T-helper 1 cell (primary cell): ENCODE results near the gene BOD1.

Source experiments
- DNase-seq, 5 donors: peaks; one replicate each; pipeline ENCODE4 v3.0.0-alpha.2; 2012 to 2020

BOD1 gene

GRCh38 chr5:173640156-173640804 is 23.8 kb upstream of the BOD1 start:
- no peak for DNase-seq

- DNase-seq = no peak
Observed at GRCh38 chr5:173638126-173639040, 21.9 kb upstream of the BOD1 start.

DNA sequence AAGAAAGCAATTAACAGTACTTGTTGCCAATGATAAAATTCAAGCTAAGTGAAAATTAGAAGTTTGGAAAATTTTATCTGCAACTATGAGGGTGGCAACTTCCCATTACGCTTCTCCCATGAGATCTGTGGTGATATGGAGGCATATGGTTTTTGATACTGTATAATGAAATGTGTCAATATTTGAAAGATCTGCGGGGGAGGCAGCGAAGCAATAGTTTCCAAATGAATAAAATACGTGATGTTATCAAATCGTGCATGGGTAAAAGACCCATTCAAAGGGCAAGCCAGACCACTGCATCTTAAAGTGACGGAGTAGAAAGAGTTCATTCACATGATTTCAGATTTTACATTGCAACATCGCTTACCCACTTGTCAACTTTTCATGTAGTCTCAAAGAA is 20.9 kb upstream of the BOD1 start:
- no peak for DNase-seq

- DNase-seq = no peak
Observed at GRCh38 chr5:173634465-173634983, 18.1 kb upstream of the BOD1 start.

GRCh38 chr5:173633304-173633703 is 16.9 kb upstream of the BOD1 start:
- DNase-seq = no peak

DNA sequence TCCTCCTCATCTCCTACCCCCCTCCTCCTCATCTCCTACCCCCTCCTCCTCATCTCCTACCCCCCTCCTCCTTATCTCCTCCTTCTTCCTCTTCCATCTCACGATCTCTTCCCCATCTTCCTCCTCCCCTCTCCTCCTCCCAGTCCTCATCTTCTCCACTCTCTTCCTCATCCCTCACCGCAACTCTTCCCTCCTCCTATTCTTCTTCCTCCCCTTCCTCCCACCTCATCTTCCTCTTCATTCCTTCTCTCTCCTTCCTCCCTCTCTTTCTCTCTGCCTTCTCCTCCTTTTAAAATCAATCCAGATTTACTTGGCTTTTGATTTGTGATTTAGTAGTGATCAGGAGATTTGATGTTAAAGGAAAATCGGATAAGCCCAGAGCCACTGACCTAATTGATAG is 15.0 kb upstream of the BOD1 start:
- DNase-seq = no peak

- DNase-seq = no peak
Observed at GRCh38 chr5:173630724-173631365, 14.4 kb upstream of the BOD1 start.

DNA sequence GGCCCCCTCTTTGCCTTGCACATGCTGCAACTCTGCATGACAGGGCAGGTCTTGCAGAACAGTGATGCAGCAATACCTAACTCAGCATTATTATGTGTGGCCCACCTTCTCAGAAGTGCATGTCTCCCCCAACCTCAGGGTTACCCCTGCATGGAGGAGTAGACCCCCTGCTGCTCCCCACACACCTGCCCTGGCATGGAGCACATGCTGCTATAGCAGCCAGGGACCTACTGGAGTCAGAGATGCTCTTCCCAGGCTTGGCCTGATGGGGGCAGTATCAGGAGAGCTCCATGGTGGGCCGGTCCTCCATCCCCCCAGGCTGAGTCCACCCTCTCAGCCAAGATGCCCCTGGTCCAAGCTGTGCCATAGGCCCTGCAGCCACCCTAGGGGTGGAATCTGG is 13.2 kb upstream of the BOD1 start:
- DNase-seq = no peak

DNA sequence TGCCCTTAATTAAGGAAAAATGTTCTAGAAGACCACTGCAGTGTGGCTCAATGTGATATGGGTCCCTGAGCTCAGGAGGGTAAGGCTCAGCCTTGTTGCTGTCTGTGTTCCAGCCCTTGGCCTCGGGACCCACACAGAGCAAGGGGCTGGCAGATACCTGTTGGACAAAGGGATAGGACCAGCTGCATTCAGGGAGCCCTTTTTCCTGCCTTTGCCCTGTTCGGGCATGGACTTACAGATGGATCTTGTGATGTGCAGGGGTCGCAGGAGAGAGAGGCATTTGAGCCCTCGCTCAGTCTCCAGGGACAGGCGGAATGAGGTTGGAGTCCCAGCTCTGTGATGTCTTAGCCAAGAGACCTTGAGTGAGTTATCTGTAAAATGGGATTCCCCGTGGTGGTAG is 12.1 kb upstream of the BOD1 start:
- DNase-seq = no peak

GRCh38 chr5:173627860-173628392 is 11.5 kb upstream of the BOD1 start:
- no peak for DNase-seq

DNA sequence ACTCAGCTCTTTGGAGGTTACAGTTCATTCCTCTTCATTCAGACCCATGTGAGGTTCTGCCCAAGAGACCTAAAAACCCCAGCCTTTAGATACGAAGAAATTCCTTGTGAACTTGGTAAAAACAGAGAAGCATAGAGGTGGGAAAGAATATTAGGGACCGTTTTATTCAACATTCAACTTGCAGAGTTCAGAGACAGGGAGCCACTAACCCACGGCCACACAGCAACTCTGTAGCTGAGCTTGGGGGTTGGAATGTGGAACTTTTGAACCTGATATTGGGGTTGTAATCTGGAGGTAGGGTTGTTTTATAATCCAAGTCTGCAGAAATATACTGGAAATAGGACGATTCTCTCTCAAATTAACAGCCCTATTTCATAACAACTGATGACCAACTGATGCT is 10.8 kb upstream of the BOD1 start:
- DNase-seq = no peak

DNA sequence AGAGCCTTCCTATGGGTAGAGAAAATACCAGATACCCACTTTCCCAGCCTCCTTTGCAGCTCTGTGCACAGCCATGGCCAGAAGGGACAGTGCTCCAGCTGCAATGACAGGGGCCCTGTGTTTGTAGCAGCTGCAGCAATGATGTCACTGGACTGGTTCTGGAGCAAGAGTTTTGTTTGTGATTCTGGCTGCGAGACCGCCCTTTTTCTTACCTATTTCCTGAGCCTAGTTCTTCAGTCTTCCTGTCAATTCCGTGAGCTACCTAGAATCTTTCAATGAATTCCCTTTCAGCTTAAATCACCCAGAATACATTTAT is 10.0 kb upstream of the BOD1 start:
- DNase-seq = no peak

DNA sequence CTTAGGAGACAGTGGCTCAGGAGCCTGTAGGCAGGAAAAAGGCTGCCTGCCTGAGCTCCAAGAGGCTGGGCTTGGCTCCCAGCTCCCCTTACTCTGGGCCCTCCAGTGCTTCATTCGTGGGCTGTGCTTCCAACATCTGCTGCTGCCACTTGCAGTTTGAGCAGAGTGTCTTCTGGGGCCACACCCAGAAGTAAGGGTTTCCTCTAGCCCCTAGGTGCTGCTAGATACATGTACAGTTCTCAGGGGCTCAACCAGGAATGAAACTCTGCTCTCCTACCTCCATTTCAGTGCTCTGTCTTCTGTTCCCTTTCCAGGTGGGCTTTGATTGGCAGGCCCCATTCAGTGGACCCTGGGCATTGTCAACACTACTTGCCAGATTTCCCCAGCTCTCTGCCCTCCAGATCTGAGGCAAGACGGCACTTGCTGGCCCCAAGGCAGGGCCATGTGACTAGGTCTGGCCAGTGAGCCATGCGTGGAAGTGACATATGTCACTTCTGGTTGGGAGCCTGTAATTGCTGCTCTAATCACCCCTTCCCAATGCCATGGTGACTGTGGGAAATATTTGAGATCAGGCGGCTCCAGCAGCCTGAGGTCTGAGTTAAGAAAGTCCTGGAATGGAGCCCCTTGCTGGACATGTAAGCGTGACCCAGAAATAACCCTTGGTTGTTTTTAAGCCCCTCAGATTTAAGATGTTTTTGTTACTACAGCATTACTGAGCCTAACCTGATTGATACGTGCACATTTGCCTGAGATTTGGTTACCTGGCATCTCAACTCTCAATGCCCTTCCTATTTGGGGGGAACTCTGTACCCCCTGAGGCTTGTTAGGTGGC is 9.4 kb upstream of the BOD1 start:
- DNase-seq = no peak

DNA sequence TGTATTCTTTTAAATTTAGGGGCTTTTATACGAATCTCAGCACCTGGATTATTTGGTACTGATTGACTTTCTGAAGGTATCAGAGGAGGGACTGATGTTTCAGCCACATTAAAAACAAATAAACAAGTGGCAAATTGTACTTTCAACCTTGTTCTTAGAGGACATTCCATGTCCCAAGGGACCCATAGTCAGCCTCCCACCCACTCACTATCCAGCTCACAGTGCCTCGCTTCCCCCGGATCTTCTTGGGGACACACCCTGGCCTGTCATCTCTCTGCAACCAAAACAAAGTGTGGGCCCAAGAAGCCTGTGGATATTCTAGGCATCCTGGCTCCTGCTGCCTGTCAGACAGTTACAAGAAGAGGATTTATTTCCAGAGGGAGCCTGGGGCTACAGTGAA is 8.8 kb upstream of the BOD1 start:
- DNase-seq = no peak

DNA sequence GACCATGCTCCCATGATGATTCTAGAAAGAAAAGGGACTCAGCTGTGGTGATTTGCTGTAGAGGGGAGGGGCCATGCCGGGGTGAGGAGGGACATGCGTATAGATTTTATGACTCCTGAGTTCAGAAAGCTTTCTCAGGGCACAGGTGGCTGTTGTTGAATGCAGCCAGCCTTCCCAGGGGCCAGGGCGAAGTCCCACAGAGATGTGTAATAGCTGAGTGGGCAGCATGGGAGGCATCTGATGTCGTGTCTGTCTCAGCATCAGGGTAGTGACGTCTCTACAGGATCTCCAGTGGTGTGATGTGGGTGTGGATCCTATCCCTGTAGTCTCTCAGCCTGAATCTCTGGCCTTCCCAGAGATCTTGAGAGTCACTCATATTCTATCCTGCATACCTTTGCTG is 7.8 kb upstream of the BOD1 start:
- DNase-seq = no peak

GRCh38 chr5:173623789-173624188 is 7.3 kb upstream of the BOD1 start:
- DNase-seq = no peak

DNA sequence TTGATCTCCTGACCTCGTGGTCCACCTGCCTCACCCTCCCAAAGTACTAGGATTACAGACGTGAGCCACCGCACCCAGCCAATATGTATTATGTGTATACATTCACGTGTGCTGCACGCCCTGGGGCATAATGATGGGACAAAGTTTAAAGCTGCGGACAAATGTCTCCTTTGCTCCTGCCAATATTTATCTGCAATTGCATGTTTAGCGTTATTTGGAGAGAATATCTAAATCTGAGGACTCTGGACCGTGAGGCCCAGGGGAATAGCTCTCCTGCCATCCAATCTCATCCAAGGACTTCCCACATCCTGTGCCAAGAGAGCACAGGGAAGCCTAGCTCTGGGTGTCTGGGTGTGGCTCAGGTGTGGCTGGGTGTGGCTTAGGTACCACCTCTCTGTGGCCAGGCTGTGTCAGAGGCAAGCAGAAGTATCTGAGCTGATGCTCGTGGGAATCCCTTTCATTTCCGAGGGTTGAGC is 6.9 kb upstream of the BOD1 start:
- DNase-seq = no peak

DNA sequence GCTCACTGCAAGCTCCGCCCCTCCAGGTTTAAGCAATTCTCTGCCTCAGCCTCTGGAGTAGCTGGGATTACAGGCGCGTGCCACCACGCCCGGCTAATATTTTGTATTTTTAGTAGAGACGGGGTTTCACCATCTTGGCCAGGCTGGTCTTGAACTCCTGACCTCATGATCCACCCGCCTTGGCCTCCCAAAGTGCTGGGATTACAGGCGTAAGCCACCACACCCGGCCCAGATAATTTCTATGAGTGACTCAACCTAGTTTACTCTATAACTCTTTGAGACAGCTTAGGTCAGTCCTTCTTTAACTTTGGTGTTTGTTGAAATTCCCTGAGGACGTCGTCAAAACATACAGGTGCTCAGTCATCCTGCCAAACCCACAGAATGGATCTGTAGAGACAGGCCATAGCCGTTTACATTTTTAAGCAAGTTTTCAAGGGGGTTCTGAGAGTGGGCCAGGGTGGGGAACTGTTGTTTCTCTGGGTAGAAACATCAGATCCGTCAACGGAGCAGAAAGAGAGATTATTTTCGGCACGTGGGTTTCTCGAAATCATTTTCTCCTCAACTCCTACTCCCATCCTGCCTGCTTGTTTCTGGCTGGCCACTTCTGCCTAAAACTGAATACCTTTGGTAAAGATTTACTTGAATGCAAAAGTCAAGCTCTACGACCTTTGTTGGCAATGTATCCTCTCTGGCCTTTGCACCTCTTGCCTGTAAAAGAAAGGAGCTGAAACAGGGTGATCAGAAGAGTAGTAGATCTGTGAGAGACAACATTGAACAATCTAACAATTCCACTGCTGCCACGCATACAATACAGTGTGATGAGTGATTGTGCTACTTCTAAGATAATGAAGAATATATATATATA is 6.0 kb upstream of the BOD1 start:
- no peak for DNase-seq

GRCh38 chr5:173620784-173621183 is 4.3 kb upstream of the BOD1 start:
- no peak for DNase-seq

DNA sequence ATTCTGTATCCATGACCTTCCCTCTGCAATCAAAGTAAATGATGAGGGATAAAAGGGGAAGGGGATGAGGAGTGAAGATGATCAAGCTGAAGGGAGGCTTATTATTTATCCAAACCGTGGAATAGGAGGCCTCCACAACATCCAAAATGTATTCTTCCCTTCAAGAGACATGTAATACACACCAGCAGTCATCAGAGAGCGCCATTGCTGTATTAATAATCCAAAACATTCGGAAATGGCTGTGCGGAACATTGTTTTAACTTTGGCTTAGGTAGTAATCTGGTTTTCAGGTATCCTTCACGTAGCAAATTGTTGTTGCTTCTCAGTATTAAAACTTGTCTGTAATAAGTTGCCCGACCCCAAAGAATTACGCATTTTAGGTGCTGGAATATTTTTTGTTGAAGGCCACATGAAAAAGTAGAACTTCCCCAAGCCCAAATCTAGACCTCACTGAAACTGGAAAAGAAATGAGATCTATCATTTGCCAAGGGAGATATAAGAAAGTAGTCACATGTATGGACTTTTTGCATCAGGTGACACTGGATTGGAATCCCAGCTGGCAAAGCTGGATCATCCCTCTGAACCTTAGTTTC is 2.6 kb upstream of the BOD1 start:
- DNase-seq = peak in 3 of 5 donors; percentile 14 to 39 (median 38)
